Measurements from ENCODE around the gene RPGRIP1L.

- no peak for TF ChIP-seq CTCF (optimal IDR thresholded peaks at IDR 0.05 in 1 of 3, IDR thresholded peaks at IDR 0.05 in 1 of 3, conservative IDR thresholded peaks at IDR 0.05 in 1 of 3; ENCODE audit: extremely low read depth in 1 of 3, insufficient read depth in 2 of 3, low read length in 3 of 3)
- TF ChIP-seq EZH2 (IDR thresholded peaks at IDR 0.05; ENCODE audit: low read length): no peak
These were observed 8.4 kb upstream of the RPGRIP1L start for GRCh38 chr16:53712065-53712464.

All from keratinocyte (primary cell).